Caco-2 (cell line): ENCODE results near the gene CHI3L1. TPM values are rescaled to one million over a fixed set of nuclear protein-coding genes. Genes with fewer than 3 reads are reported as not detected.

Experiments used
- BruUV-seq: library from RNA; stranded (reverse); fragments of 400-500 nt; replicated peaks from 2 replicates; lab custom pipeline; 2021; lab: Mats Ljungman, UMichigan
- CTCF ChIA-PET: fragments of 300-600 bp; sonication (Branson Sonifier 250); formaldehyde crosslinking; loops from one replicate; lab custom pipeline; 2022; ENCODE audit warnings: antibody characterized with exemption; lab: Charles Lee
- POLR2A ChIA-PET: fragments of 300-600 bp; sonication (Branson Sonifier 250); formaldehyde crosslinking; loops from one replicate; lab custom pipeline; 2022; ENCODE audit warnings: antibody characterized with exemption; lab: Charles Lee
- DNase-seq, 2 experiments: peaks; one replicate each; pipeline versions ENCODE4 v3.0.0 to v3.0.0-alpha.2; 2020 to 2022
- H3K27me3 ChIP-seq: replicated peaks from 2 replicates; pipeline ENCODE4 v1.6.0; 2011; ENCODE audit warnings: low read length; ENCODE audit not compliant: control insufficient read depth, insufficient read depth
- H3K36me3 ChIP-seq: 2 replicates; pipeline ENCODE4 v1.5.1; 2011; ENCODE audit warnings: low read length; ENCODE audit not compliant: control insufficient read depth, insufficient read depth
- H3K4me1 ChIP-seq: fragments of 250-450 bp; sonication (Bioruptor Pico); 2 replicates; pipeline ENCODE4 v1.5.1; 2020; ENCODE audit warnings: mild to moderate bottlenecking
- H3K4me3 ChIP-seq: 2 replicates; pipeline ENCODE4 v1.5.1; 2011; ENCODE audit warnings: low read depth, mild to moderate bottlenecking, control low read depth, low read length
- H3K9me3 ChIP-seq: fragments of 250-450 bp; sonication (Bioruptor Pico); 2 replicates; pipeline ENCODE4 v1.5.1; 2020; ENCODE audit warnings: mild to moderate bottlenecking, moderate library complexity
- H3K27ac Mint-ChIP-seq: one replicate; pipeline ENCODE4 v1.8.0; 2022; ENCODE audit warnings: mixed read lengths; ENCODE audit not compliant: unreplicated experiment
- H3K27me3 Mint-ChIP-seq: one replicate; pipeline ENCODE4 v1.8.0; 2022; ENCODE audit warnings: mixed read lengths; ENCODE audit not compliant: insufficient read depth, unreplicated experiment
- H3K36me3 Mint-ChIP-seq: one replicate; pipeline ENCODE4 v1.8.0; 2022; ENCODE audit warnings: mild to moderate bottlenecking, mixed read lengths; ENCODE audit not compliant: insufficient read depth, unreplicated experiment
- H3K4me1 Mint-ChIP-seq: one replicate; pipeline ENCODE4 v1.8.0; 2022; ENCODE audit warnings: low read depth, mixed read lengths; ENCODE audit not compliant: unreplicated experiment
- H3K4me3 Mint-ChIP-seq: one replicate; pipeline ENCODE4 v1.8.0; 2022; ENCODE audit warnings: mild to moderate bottlenecking, moderate library complexity, mixed read lengths; ENCODE audit not compliant: unreplicated experiment
- H3K9me3 Mint-ChIP-seq: one replicate; pipeline ENCODE4 v1.8.0; 2022; ENCODE audit warnings: mixed read lengths; ENCODE audit not compliant: unreplicated experiment
- intact Hi-C: fragments of 100-400 bp; cut with micrococcal nuclease; formaldehyde crosslinking; loops from one replicate; pipeline ENCODE4 v1.10.0; 2022; ENCODE audit not compliant: unreplicated experiment
- total RNA-seq: library from RNA; stranded (reverse); gene quantifications from 2 replicates; pipeline ENCODE4 v1.2.3, GENCODE V29; 2022
- TF ChIP-seq, protein P1 (sequence below), 2 experiments: fragments of 200-600 bp in 1 of 2; IDR thresholded peaks; 1 replicate in 1 of 2; 2 replicates in 1 of 2; pipeline versions ENCODE4 v1.5.1 to v1.8.0; 2011 to 2022; ENCODE audit warnings: antibody characterized with exemption in 1 of 2, control low read depth in 1 of 2, inconsistent platforms in 1 of 2, low read depth in 1 of 2, low read length in 1 of 2, mild to moderate bottlenecking in 1 of 2, moderate library complexity in 1 of 2; ENCODE audit not compliant: insufficient read depth in 1 of 2, severe bottlenecking in 1 of 2, unreplicated experiment in 1 of 2

Gene CHI3L1
- total RNA-seq, 1 experiment from 2014 or later = 235 TPM

DNA sequence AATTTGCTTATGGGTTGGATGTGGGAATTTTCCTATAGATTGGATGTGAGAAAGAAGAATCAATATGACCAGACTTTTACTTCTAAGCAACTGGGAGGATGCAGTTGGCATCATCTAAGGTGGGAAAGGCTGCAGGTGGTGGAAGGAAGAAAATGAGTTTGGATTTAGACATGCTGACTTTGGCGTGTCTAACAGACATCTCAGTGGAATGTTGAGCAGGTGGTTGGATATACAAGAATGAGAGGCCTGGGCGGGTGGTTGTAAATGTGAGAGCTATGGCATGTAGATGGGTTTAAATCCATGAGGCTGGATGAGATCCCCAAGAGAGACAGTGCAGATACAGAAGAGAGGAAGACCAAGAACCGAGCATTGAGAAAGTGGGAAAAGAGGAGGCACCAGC, 48.4 kb downstream of the CHI3L1 start:
- Mint-ChIP-seq H3K4me3 (no peak overlapping the region), H3K9me3 (no peaks in the 10 kb centered on the region), H3K27me3 (no peaks in the 10 kb centered on the region), H3K27ac (no peak overlapping the region), H3K36me3 (peaks cover 5% of the 10 kb centered on the region), H3K4me1 (peaks cover 12% of the 10 kb centered on the region)
- ChIA-PET CTCF (interaction anchor here (1.2 kb wide), 2 partner anchors 10 to 12 kb away, joined by 4 read pairs; partner anchors contain the start of gene ADORA1), POLR2A (no interaction called here)
- DNase-seq = no peak
- Histone ChIP-seq H3K36me3 (no peaks in the 10 kb centered on the region), H3K27me3 (no peaks in the 10 kb centered on the region), H3K4me1 (peaks cover 4% of the 10 kb centered on the region; the same call in 1 of the 2 replicates), H3K9me3 (no peaks in the 10 kb centered on the region), H3K4me3 (no peak overlapping the region)
- TF ChIP-seq, protein P1, sequence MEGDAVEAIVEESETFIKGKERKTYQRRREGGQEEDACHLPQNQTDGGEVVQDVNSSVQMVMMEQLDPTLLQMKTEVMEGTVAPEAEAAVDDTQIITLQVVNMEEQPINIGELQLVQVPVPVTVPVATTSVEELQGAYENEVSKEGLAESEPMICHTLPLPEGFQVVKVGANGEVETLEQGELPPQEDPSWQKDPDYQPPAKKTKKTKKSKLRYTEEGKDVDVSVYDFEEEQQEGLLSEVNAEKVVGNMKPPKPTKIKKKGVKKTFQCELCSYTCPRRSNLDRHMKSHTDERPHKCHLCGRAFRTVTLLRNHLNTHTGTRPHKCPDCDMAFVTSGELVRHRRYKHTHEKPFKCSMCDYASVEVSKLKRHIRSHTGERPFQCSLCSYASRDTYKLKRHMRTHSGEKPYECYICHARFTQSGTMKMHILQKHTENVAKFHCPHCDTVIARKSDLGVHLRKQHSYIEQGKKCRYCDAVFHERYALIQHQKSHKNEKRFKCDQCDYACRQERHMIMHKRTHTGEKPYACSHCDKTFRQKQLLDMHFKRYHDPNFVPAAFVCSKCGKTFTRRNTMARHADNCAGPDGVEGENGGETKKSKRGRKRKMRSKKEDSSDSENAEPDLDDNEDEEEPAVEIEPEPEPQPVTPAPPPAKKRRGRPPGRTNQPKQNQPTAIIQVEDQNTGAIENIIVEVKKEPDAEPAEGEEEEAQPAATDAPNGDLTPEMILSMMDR (IDR thresholded peaks at IDR 0.05; ENCODE audit: insufficient read depth in 1 of 2, low read depth in 1 of 2, low read length in 1 of 2, severe bottlenecking in 1 of 2, unreplicated experiment in 1 of 2) = no peak
- no TSS peak for BruUV-seq
- intact Hi-C loops = no loop called here

DNA sequence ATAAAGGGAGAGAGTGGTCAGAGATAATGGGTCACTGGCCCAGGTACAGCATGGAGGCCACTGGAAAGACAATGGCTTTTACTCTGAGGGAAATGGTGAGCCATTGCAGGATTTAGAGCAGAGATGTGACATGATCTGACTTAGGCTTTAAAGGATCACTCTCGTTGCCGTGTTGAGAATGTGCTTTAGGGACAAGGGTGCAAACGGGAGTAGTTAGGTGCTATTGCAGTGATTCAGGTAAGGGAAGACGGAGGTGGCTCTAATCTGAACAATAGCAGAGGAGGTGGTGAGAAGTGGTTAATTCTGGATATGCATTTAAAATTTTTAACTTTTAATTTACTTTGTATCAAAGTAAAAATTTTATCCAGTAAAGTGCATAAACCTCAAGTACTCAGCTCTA, 49.2 kb downstream of the CHI3L1 start:
- no peak overlapping the region for H3K4me3 ChIP-seq
- no peaks in the 10 kb centered on the region for H3K36me3 ChIP-seq
- BruUV-seq = no TSS peak
- H3K4me1 ChIP-seq = peaks cover 4% of the 10 kb centered on the region; the same call in 1 of the 2 replicates
- no peak overlapping the region for H3K27ac Mint-ChIP-seq
- H3K27me3 Mint-ChIP-seq = no peaks in the 10 kb centered on the region
- intact Hi-C loops = no loop called here
- ChIA-PET CTCF (interaction anchor here (1.2 kb wide), 2 partner anchors 9 to 11 kb away, joined by 4 read pairs; partner anchors contain the start of gene ADORA1), POLR2A (no interaction called here)
- H3K9me3 ChIP-seq = no peaks in the 10 kb centered on the region
- H3K4me3 Mint-ChIP-seq = no peak overlapping the region
- no peaks in the 10 kb centered on the region for H3K9me3 Mint-ChIP-seq
- TF ChIP-seq, protein P1 (IDR thresholded peaks at IDR 0.05; ENCODE audit: insufficient read depth in 1 of 2, low read depth in 1 of 2, low read length in 1 of 2, severe bottlenecking in 1 of 2, unreplicated experiment in 1 of 2) = no peak
- H3K36me3 Mint-ChIP-seq = peaks cover 5% of the 10 kb centered on the region
- no peak for DNase-seq
- peaks cover 12% of the 10 kb centered on the region for H3K4me1 Mint-ChIP-seq
- no peaks in the 10 kb centered on the region for H3K27me3 ChIP-seq

DNA sequence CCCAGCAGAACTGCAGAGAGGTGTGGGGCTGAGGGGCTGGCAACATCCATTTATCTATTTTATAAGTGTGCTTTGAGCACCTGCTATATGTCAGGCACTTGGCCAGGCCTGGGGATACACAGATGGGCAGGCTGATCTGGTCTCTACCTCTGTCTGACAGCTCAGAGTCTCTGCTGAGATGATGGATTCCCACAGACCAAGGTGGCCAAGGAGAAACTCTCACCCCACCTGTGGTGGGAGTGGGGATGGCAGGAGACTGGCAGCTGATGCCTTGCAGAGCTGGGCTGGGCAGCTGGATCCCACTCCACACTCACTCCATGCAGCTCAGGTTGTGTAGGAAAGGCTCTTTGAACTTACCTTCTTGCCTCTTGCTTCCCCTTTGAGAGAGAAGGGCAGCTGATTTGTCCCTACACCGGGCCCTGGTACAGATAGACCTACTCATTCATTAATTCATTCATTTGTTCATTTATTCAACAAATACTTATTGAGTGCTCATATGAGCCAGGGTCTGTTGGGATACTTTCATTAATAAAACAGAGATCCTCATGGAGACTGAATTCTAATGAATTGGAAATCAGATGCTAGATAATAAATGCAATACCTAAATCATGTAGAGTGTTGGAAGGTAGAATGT, 50.0 kb downstream of the CHI3L1 start:
- Mint-ChIP-seq H3K36me3 (peaks cover 5% of the 10 kb centered on the region), H3K4me3 (no peak overlapping the region), H3K9me3 (no peaks in the 10 kb centered on the region), H3K27me3 (no peaks in the 10 kb centered on the region), H3K4me1 (peaks cover 12% of the 10 kb centered on the region), H3K27ac (no peak overlapping the region)
- H3K27me3 ChIP-seq = no peaks in the 10 kb centered on the region
- no peak overlapping the region for H3K4me3 ChIP-seq
- BruUV-seq = no TSS peak
- H3K4me1 ChIP-seq = peaks cover 4% of the 10 kb centered on the region; the same call in 1 of the 2 replicates
- H3K36me3 ChIP-seq = no peaks in the 10 kb centered on the region
- POLR2A ChIA-PET = no interaction called here
- DNase-seq = peak in 1 of 2 experiments; percentile 43
- no peaks in the 10 kb centered on the region for H3K9me3 ChIP-seq
- intact Hi-C loops = no loop called here
- CTCF ChIA-PET = interaction anchor here (0.7 to 1.4 kb wide), 5 partner anchors 9 to 80 kb away, joined by 3 to 9 read pairs (median 3); partner anchors contain the start of gene ADORA1
- TF ChIP-seq, protein P1 (IDR thresholded peaks at IDR 0.05; ENCODE audit: insufficient read depth in 1 of 2, low read depth in 1 of 2, low read length in 1 of 2, severe bottlenecking in 1 of 2, unreplicated experiment in 1 of 2) = peak in 1 of 2 experiments; percentile 29
